Measurements from ENCODE around the gene VSIG10.
A peak's percentile ranks its signal among the peaks of the same experiment; 100 is the strongest.
"Not testable (repeated sequence)": the region's sequence is repeated elsewhere in the genome, so short reads cannot be mapped to it uniquely, and the experiment has no call there.

The VSIG10 gene

DNA sequence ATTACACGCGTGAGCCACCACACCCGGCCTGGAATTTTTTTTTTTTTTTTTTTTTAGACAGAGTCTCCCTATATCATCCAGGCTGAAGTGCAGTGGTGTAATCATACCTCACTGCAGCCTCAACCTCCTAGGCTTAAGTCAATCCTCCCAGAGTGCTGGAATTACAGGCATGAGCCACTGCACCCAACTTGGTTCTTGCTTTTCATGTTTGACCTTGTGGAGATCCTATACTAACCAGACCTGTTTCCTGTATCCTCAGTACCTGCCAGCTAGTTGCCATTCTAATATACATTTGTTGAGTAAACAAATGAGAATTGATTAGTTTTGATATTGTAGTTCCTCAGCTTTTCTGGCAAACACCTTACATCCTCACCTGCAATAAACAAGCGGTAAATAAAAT, 3.2 kb upstream of the VSIG10 start:
- DNase-seq = no peak

DNA sequence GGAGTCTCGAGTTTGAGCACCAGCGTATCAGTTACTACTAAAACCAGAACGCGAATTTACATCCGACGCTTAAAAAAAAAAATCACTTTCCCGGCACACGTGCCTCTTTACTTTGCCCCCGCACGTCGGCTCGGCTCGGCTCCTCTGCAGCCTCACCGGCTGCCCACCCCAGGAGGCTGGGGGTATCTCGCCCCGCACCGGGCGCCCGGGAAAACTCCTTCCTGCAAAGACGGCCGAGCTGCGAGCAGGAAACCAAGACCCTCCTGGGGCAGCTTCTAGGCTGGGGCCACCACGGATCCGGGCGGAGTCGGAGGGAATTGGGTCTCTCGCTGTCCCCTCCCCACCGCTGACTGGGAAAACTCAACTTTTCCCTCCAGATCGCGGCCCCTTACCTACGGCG, 610 bp downstream of the VSIG10 start:
- no peak for DNase-seq

DNA sequence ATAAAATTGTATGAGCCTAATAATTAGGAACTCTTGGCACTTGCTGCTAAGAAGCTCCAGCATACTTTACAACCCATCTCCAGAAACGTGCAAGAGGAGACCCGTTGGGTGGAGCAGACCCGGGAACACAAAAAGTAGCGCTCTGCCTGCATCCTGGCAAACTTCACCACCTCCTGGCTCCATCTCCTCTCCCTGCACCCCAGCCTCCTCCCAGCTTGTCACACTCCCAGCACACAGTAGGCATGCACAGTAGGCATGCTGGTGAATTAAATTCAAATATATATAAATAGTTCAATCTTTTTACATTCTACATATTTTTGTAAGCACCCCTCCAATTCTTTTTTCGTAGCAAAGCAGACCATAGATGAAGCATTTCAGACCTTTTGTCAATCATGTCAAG, 1.2 kb downstream of the VSIG10 start:
- no peak for DNase-seq

GRCh38 chr12:118102070-118102469, 1.7 kb downstream of the VSIG10 start:
- DNase-seq = no peak

GRCh38 chr12:118101051-118101450, 2.8 kb downstream of the VSIG10 start:
- DNase-seq = no peak

GRCh38 chr12:118098911-118099671, 4.7 kb downstream of the VSIG10 start:
- DNase-seq = no peak

- DNase-seq = no peak
These were observed 5.4 kb downstream of the VSIG10 start for GRCh38 chr12:118098401-118098800.

- no peak for DNase-seq
These were observed 9.8 kb downstream of the VSIG10 start for GRCh38 chr12:118094039-118094438.

- no peak for DNase-seq
These were observed 14.0 kb downstream of the VSIG10 start for GRCh38 chr12:118089782-118090181.

- no peak for DNase-seq
These were observed 21.6 kb downstream of the VSIG10 start for GRCh38 chr12:118082161-118082560.

DNA sequence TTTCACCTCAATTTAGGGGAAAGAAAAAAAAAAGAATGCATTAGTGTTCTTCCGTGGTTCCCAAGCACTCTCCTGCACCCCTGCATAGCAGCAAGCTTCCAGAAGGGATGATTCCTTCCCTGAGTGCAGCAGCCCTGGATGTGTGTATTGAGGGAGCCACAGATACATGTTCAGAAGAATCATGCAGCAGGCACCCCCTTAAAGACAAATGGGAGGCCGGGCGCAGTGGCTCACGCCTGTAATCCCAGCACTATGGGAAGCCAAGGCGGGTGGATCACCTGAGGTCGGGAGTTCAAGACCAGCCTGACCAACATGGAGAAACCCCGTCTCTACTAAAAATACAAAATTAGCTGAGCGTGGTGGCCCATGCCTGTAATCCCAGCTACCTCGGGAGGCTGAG, 22.3 kb downstream of the VSIG10 start:
- DNase-seq = not testable (repeated sequence)

GRCh38 chr12:118073768-118074167, 30.0 kb downstream of the VSIG10 start:
- DNase-seq = no peak

DNA sequence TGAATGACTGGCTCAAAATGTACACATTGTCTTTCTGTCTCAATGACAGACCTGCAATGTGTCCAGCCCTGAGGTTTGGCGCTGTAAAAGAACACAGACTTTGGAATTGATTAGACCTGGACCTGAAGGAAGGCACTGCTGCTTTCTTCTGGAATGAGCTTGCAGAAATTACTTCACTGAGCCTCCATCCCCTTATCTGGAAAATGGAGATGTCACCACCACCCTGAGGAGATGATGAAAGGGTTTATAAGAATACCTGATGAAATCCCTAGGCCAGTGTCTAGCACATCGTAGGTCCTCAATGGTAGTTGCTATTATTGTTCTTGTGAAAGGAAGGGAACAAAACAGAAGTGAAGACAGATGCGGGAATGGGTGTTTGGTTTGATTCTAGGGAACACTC, 33.2 kb downstream of the VSIG10 start:
- DNase-seq = no peak

- no peak for DNase-seq
These were observed 35.4 kb downstream of the VSIG10 start for GRCh38 chr12:118068445-118068844.

GRCh38 chr12:118065380-118065779, 38.4 kb downstream of the VSIG10 start:
- no peak for DNase-seq

- DNase-seq = peak in 2 of 6 experiments; percentile 5 to 24
These were observed 39.2 kb downstream of the VSIG10 start for GRCh38 chr12:118064608-118065007.

- no peak for DNase-seq
These were observed 40.0 kb downstream of the VSIG10 start for GRCh38 chr12:118063576-118064391.

DNA sequence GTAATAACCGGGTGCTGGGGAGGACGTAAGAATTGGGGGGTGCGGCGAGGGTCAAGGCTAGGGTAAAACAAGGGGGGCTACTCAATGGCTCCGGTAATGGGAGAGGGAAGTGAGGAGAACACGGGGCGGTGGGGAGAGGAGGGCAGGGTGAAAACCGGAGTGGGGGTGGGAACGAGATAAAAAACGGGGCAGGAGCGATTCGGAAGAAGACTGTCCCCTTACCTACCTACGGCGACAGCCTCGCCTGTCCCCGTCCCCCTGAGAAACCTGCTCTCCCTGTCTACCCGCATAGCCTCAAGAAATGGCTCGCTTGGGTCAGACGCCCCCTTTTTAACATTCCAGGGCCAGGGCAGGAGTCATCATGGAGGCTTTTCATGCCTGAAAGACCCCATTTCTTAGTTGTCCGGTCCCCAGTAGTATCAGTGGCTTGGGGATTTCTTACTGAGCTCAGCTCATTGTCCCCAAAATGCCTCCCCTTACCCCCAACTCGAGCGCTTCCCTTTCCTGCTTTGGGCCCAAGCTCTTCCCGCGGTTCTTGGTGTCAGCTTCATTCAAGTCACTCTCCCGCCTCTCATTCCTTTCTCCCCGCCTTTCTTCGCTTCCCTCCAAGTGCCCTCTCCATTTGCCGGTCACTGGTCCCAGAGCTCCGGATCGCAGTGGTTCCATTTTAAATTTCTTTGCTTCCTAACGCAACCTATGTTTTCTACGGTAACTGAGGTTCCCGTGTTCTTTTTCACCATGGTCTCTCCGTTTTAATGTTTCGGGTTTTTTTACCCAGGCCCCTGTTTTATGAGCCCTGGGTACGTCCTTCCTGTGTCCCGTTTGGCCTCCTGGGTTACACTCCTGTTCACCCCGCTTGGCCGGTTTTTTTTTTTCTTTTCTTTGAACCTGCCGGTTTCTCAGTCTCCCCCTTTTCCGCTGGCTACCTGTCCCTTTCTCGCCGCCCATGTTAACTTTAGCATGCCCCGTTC, 41.7 kb downstream of the VSIG10 start:
- peak in 2 of 6 experiments; percentile 7 to 18 for DNase-seq

DNA sequence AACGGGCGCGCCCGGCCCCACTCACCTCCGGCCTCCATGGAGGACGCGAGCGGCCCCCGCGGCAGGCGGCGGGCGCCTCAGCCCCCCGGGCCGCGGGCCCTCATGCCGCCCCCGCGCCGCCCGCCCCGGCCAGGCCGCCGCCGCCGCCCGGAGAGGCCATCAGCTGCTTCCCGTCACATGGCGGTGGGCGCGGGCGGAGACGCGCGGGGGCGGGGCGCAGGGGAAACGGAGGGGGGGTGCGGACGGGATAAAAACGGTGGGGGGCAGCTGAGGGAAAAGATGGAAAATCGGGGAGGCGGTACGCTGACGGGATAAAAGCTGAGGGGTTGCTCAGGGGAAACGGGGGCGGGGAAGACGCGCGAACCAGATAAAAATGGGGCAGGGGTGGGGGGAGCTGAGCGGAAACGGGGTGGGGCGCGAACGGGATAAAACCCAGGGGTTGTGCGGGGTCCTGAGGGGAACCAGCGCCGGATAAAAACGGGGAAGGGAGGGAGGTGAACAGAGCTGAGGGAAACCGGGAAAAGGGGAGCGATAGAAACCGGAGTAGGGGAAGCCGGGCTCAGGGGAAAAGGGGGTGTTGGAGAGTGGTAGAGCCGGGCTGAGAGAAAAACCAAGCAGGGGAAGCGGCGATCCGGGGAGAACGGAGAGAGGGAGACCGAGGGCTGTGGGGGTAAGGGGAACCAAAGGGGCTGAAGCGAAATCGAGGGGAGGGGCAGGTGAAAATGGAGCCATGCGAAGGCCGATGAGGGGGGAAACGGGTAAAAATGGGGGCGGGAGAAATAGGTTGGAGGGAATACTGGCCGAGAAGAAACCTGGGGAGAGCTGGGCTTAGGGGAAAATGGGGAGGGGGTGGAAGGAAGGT, 42.6 kb downstream of the VSIG10 start, which contains the start of gene WSB2:
Gene WSB2, minus strand, starts transcription at position 169 of the 862 bp plus-strand sequence. Its CDS starts 131 bp downstream, at position 38.
- peak; percentile 20 to 49 (median 40) for DNase-seq

GRCh38 chr12:118060301-118061010, 43.4 kb downstream of the VSIG10 start:
- peak in 4 of 6 experiments; percentile 17 to 51 (median 37) for DNase-seq

All from stimulated activated naive CD4-positive, alpha-beta T cell (primary cell).